ENCODE results near the gene TIAM2. TPM values are rescaled to one million over a fixed set of nuclear protein-coding genes. Genes with fewer than 3 reads are reported as not detected.

TIAM2 gene
- total and polyA plus RNA-seq, 2 experiments from 2014 or later = 5.5 to 16.9 TPM

GRCh38 chr6:155157101-155157500, 162.0 kb downstream of the TIAM2 start:
- Histone ChIP-seq H3K27me3 (no peaks in the 10 kb centered on the region), H3K79me2 (no peaks in the 10 kb centered on the region), H3K4me2 (no peak overlapping the region)

GRCh38 chr6:155158030-155158843, 163.1 kb downstream of the TIAM2 start:
- H3K79me2 ChIP-seq = no peaks in the 10 kb centered on the region
- no peak overlapping the region for H3K4me2 ChIP-seq
- H3K27me3 ChIP-seq = no peaks in the 10 kb centered on the region
- H4K20me1 ChIP-seq (ENCODE audit: insufficient read depth, poor library complexity, severe bottlenecking) = no peaks in the 10 kb centered on the region
- H3K4me1 ChIP-seq (ENCODE audit: insufficient read depth) = peaks cover 12% of the 10 kb centered on the region
- no peak overlapping the region for H3K4me3 ChIP-seq
- H3K27ac ChIP-seq = peak overlapping the region; percentile 29
- TF ChIP-seq EZH2phosphoT487 (IDR thresholded peaks at IDR 0.05; ENCODE audit: low read depth, severe bottlenecking, unreplicated experiment) = no peak
- TF ChIP-seq EZH2 (IDR thresholded peaks at IDR 0.05; ENCODE audit: borderline replicate concordance) = no peak
- TF ChIP-seq, protein P1, sequence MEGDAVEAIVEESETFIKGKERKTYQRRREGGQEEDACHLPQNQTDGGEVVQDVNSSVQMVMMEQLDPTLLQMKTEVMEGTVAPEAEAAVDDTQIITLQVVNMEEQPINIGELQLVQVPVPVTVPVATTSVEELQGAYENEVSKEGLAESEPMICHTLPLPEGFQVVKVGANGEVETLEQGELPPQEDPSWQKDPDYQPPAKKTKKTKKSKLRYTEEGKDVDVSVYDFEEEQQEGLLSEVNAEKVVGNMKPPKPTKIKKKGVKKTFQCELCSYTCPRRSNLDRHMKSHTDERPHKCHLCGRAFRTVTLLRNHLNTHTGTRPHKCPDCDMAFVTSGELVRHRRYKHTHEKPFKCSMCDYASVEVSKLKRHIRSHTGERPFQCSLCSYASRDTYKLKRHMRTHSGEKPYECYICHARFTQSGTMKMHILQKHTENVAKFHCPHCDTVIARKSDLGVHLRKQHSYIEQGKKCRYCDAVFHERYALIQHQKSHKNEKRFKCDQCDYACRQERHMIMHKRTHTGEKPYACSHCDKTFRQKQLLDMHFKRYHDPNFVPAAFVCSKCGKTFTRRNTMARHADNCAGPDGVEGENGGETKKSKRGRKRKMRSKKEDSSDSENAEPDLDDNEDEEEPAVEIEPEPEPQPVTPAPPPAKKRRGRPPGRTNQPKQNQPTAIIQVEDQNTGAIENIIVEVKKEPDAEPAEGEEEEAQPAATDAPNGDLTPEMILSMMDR (IDR thresholded peaks at IDR 0.05; ENCODE audit: poor library complexity) = no peak
- H3K9me2 ChIP-seq (replicated peaks; ENCODE audit: insufficient read depth) = no peaks in the 10 kb centered on the region
- WGBS (ENCODE audit: low lambda C conversion rate, missing lambda C conversion rate) = 84% methylated on average over 5 of the region's 5 CpGs
- no peak for DNase-seq (ENCODE audit: low spot score)
- no peak overlapping the region for H2AFZ ChIP-seq
- H3K9me3 ChIP-seq (ENCODE audit: low read depth) = no peaks in the 10 kb centered on the region
- no peaks in the 10 kb centered on the region for H3K36me3 ChIP-seq (replicated peaks; ENCODE audit: insufficient read depth, low read depth)

More at GRCh38 chr6:155157101-155157500, 162.0 kb downstream of the TIAM2 start:
- TF ChIP-seq EZH2phosphoT487 (IDR thresholded peaks at IDR 0.05; ENCODE audit: low read depth, severe bottlenecking, unreplicated experiment) = no peak
- TF ChIP-seq EZH2 (IDR thresholded peaks at IDR 0.05; ENCODE audit: borderline replicate concordance) = no peak
- TF ChIP-seq, protein P1 (IDR thresholded peaks at IDR 0.05; ENCODE audit: poor library complexity) = no peak
- peaks cover 12% of the 10 kb centered on the region for H3K4me1 ChIP-seq (ENCODE audit: insufficient read depth)
- WGBS (ENCODE audit: low lambda C conversion rate, missing lambda C conversion rate) = 77% methylated on average over 6 of the region's 6 CpGs
- no peak overlapping the region for H3K27ac ChIP-seq
- no peaks in the 10 kb centered on the region for H4K20me1 ChIP-seq (ENCODE audit: insufficient read depth, poor library complexity, severe bottlenecking)
- H2AFZ ChIP-seq = no peak overlapping the region
- no peak overlapping the region for H3K4me3 ChIP-seq
- DNase-seq (ENCODE audit: low spot score) = no peak
- no peaks in the 10 kb centered on the region for H3K9me3 ChIP-seq (ENCODE audit: low read depth)
- H3K9me2 ChIP-seq (replicated peaks; ENCODE audit: insufficient read depth) = no peaks in the 10 kb centered on the region
- no peaks in the 10 kb centered on the region for H3K36me3 ChIP-seq (replicated peaks; ENCODE audit: insufficient read depth, low read depth)

DNA sequence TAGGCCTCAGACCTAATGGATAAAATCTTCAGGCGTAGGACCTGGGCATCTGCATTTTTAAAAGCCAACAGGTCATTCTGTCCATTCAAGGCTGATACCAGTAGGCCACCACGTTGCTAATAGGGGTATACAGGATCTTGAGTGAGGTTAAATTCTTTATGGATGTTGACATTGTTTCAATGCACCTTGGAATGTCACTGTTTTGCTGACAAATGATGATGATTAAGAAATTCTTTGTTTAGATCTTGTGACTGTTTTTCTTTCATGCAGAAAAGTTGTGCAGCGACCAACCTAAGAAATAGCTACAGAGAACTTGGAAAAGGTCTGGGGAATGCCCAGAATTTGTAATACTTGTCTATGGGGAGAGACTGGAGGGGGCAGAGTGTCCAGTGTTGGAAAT, 167.6 kb downstream of the TIAM2 start:
- Histone ChIP-seq H3K9me2 (replicated peaks; ENCODE audit: insufficient read depth) (no peaks in the 10 kb centered on the region), H3K4me3 (no peak overlapping the region), H3K27me3 (no peaks in the 10 kb centered on the region), H3K4me2 (no peak overlapping the region), H3K9me3 (ENCODE audit: low read depth) (no peaks in the 10 kb centered on the region), H3K79me2 (no peaks in the 10 kb centered on the region), H3K27ac (no peak overlapping the region), H4K20me1 (ENCODE audit: insufficient read depth, poor library complexity, severe bottlenecking) (no peaks in the 10 kb centered on the region), H2AFZ (no peak overlapping the region), H3K36me3 (replicated peaks; ENCODE audit: insufficient read depth, low read depth) (no peaks in the 10 kb centered on the region), H3K4me1 (ENCODE audit: insufficient read depth) (no peaks in the 10 kb centered on the region)
- no peak for TF ChIP-seq EZH2phosphoT487 (IDR thresholded peaks at IDR 0.05; ENCODE audit: low read depth, severe bottlenecking, unreplicated experiment)
- TF ChIP-seq, protein P1 (IDR thresholded peaks at IDR 0.05; ENCODE audit: poor library complexity) = no peak
- no peak for TF ChIP-seq EZH2 (IDR thresholded peaks at IDR 0.05; ENCODE audit: borderline replicate concordance)
- DNase-seq (ENCODE audit: low spot score) = no peak
- 89% methylated on average over 3 of the region's 3 CpGs for WGBS (ENCODE audit: low lambda C conversion rate, missing lambda C conversion rate)

All from hepatocyte (in vitro differentiated cells).